Activated CD8-positive, alpha-beta memory T cell treated with anti-CD3 and anti-CD28 coated beads for 4 hours (primary cell): ENCODE measurements around the gene GGNBP2.
"Not testable (repeated sequence)": the region's sequence is repeated elsewhere in the genome, so short reads cannot be mapped to it uniquely, and the experiment has no call there.

Experiments used
- DNase-seq, 2 donors: peaks; one replicate each; pipeline ENCODE4 v3.0.0-alpha.2; 2020; ENCODE audit warnings: low read depth in 2 of 2

The GGNBP2 gene, protein sequence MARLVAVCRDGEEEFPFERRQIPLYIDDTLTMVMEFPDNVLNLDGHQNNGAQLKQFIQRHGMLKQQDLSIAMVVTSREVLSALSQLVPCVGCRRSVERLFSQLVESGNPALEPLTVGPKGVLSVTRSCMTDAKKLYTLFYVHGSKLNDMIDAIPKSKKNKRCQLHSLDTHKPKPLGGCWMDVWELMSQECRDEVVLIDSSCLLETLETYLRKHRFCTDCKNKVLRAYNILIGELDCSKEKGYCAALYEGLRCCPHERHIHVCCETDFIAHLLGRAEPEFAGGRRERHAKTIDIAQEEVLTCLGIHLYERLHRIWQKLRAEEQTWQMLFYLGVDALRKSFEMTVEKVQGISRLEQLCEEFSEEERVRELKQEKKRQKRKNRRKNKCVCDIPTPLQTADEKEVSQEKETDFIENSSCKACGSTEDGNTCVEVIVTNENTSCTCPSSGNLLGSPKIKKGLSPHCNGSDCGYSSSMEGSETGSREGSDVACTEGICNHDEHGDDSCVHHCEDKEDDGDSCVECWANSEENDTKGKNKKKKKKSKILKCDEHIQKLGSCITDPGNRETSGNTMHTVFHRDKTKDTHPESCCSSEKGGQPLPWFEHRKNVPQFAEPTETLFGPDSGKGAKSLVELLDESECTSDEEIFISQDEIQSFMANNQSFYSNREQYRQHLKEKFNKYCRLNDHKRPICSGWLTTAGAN

DNA sequence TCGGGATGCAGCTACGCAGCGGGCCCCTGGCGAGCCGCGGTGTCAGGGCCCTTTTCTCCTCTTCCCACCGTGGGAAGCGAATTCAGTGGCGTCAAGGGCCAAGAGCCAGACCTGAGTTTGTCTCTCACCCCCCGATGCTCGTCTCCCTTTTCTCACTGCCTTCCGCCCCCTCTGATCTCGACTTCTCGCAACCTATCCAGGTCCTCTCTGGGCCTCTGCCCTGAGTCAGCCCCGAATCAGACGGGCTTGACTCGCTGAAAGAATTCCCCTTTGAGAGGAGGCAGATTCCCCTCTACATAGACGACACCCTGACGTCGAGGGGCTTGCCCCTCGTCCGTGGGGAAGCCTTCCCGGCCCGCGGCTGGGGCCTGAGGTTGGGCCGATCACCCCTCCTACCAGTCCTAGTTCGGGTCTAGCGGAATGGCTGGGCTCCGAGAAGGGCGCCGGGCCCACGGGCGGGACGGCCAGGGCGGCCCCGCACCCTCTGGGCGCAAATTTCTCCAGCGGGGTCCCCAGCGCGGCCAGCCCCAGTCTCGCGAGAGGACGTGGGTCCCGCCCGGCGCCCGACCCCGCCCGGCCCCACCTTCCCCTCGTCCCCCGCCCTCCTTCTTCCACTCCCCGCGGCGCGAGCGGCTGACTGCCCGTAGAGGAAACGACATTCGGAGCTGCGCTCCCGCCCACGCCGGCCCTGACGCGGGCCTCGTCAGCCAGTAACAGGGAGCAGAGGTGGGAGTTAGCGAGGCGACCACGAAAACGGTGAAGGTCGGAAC is at the start of gene GGNBP2:
Gene GGNBP2 (plus strand): TSS at position 613 of the 770 bp plus-strand sequence. CDS start 806 bp downstream, outside the sequence.
- DNase-seq, result peak; percentile 76

DNA sequence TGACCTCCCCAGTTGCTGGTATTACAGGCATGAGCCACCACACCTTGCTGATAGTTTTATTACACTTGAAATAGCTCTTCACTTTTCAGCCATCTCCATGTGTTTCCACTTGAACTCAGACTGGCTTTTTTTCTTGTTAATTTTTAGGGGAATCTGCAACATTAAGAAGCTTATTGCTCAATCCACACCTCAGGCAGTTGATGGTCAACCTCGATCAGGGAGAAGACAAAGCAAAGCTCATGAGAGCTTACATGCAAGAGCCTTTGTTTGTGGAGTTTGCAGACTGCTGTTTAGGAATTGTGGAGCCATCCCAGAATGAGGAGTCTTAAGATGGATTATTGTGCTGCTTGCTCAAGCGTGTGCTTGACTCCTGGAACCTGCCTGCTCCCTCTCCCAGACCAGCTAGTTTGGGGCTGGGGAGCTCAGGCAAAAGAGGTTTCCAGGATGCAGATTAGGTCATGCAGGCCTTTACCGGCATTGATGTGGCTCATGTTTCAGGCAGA is 49.6 kb upstream of the GGNBP2 start:
- DNase-seq, result no peak

DNA sequence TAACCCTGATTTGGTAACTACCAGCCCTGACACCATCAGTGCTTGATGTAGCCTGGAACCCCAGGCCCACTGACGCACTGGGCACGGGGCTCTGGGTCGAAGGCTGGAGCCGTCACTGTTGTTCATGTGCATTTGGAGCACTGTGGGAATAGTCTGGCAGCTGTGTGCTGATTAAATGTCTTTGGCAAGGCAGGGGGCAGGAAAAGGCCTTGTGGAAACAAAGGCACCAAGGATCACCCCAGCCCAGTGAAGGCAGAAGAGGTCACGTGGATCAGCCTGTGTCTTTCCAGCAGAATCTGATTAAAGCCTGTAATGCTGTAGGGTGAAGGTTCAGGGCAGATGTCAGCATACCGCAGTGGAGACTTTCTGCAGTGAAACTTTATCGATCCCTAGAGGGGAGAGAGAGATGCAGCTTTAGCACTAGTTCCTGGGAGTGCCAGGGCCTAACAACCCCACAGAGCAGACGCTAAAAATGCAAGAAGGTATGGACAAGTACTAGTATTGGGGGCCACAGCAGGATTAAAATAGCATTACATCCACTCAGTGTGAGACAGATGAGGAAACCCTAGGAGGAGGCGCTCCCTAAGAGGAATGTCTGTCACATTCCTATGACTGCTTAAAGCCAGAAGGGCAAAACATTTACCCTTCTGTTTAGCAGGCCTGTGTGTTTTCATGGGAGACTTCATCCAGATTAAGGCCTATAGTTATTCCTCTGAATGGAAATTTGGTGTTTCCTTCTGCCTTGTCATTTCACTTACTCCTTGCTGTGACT is 48.5 kb upstream of the GGNBP2 start:
- no peak for DNase-seq

DNA sequence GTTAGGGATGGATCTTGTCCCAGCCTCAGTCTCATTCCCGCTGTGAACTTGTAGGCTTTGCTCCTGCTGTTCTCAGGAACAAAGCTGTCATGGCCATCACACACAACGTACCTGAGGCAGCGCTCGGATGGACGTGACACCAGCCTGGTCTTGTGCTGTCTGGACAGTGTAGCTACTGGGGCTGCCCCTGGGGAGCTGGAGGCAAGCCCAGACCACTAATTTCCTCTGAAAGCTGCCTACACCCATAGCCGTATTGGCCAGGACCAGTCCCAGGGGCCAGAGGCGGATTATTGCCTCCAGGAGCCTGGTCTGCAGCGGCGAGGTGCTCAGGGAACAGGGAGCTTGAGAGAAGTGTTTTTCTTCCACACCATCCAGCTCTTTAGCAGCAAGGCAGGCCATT is 46.6 kb upstream of the GGNBP2 start:
- no peak for DNase-seq

DNA sequence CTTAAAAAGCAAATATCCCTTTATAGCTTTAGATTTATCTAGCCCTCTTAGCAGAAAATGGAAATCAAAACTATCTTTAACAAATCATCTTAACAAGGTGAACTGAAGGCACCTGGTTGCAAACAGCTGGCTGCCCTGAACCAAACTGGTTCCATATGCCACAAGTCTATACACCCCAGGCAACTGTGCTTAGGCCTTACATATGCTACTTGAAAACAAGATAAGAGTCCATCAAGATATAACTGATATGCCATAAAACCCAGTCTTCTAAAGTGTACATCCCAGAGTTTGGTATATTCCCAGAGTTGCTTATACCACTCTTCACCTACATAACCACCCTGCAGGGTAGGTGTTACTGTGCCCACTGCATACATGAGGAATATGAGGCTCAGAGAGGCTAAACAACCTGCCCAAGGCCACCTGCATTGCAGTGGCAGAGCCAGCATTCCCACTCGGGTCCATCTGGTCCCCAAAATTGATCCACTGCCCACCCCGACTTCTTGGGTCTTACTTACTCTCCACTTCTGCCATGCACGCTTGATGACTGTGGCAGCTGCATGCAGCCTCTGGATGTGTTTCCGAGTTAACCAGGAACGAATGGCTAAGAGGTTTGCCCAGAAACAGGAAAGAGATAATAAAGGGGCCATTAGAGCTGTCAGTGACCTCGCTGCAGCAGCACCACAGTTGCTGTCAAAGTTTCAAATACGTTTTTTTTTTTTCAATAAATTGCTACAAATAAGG is 46.0 kb upstream of the GGNBP2 start:
- DNase-seq, result no peak

DNA sequence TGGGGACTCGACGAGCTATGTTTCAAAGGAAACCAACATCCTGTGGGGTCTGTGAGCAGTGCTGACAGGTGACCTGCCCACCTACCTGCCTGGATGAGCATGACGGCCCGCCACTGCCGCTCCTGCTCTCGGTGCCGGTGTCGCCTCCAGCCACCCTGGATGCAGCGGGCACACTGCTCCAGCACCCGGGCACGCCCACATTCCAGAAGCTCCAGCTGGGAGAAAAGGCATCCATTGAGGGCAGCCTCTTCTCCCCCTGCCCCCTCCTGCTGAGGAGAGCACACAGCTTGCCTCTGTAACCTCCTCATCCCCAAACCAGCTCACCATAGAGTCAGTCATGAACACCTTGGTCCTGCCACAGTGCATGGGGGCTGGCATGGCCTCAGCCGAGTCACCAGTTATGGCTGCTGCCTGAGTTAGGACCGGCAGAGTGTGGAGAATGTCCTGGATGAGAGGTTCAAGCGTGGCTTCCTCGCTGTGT is 43.9 kb upstream of the GGNBP2 start:
- DNase-seq, result no peak

DNA sequence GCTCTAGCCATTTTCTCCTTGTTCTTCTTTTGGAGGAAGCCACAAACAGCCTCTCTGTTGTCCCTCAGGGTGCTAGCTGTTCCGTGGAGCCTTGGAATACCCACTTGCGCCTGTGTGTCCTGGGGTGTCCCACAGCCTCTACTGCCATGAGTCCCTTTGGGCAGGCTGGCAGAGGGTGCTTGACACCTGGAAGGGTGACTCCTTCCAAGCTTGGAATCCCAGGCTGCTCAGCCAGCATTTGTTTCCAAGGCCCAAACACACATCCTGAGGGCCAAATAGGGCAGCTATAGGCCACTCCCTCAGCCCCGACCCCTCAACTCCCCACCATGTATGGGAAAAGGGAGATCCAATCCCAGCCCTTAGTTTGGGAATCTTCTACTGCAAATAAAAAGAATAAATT is 43.4 kb upstream of the GGNBP2 start:
- no peak for DNase-seq

DNA sequence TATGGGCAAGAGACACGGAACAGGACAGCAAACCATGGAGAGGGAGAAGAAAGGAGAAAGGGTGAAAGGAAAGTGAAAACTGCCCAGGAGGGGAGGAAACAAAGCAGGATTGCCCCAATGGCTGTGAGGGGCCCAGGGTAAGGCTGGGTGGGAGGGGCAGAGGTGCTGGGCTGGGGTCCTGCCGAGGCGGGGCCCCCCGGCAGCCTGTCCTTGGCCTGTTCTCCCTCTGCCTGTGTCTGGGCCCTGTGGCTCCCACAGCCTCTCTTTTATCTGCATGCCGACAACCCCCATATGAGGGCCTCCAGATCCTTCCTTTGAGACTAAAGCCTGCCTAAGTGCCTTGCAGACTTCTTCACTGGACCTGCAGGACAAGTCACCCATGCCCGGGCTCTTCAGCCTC is 42.8 kb upstream of the GGNBP2 start:
- DNase-seq, result no peak

DNA sequence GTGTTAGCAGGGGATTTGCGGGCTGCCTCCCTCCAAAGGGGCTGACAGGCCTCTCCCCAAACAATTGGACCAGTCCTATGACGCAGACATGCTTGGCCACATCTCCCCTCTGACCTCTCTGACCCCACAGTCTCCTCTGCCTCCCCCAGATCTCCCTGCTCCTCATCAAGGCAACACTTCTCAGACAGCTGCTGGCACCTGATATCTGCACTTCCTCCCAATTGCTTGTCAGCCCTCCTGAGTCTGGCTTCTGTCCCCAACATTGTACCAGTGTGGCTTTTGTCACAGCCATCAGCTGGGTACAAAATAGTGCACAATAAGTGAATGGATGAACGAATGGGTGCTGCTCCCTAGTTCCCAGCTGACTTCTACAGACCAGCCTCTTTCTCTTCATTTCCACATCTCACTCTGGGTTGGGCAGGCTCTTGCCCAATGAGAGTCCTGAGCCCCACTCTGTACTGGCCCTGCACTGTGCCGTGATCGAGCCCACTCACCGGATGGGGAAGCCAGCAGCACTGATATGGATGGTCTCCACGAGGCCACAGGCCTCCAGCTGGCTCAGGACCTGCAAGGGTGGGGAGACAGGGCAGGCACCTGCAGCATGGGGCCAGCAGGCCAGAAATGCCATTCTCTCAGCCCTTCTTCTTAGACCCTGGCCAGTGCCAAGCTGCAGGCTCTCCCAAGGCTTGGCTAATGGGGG is 41.1 kb upstream of the GGNBP2 start:
- DNase-seq, result no peak

DNA sequence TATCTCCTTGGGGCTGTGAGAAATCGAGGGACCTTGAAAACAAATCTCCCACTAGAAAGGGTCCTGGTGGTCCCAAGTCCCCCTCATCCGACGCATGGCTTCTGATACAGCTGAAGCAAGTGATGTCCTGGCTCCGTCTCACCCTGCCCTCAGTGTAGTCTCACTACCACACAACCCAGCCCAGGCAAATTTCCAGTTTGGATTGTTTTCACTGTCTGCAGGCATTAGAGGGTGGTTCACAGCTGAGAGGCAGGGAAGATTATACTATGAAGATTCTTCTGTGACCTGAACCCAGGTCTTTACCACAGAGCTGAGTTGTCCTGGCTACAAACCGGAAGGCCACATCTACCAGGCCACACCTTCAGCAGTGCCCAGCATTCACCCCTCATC is 40.6 kb upstream of the GGNBP2 start:
- no peak for DNase-seq

DNA sequence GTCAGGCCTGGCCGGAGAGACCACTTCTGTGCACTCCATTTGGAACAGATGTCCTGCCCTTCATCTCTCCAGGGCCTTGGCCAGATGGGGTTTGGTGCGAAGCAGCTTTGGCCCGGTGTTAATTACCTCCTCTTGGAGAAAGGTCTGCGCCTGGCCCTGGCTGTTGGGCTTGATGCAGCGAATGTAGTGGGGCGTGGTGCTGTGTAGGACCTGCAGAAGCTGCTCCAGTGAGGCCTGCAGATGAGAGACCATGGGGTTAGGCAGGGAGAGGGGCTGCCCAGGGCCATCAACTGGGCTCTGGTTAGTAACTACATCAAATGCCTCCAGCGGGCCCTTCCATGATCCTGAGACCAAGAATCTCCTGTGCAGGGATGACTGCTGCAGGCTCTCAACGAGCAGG is 39.5 kb upstream of the GGNBP2 start:
- DNase-seq, result no peak

DNA sequence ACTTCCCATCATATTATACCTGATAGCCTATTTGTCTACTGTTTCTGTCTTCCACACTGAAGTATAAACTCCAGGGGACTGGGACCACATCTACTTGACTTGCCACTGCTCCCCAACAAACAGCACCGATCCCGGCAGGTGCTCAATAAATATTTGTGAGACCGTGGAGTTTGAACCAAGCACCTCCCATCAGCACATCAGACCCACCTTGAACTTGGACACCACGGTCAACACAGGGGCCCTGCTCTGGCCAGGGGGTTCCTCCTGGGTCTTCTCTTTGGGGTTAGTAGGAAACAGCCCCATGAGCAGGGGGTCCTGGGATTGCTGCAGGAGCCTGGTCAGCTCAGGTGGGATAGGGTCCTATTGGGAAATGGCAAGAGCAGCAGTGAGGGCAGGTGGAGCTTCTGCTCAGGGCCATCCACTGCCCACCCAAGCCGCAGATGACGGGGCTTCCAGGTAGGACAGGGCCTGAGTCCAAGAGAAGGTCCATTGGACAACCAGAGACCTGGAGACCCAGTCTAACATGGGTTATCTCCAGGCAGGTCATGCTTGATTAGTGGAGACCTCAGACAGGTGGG is 38.4 kb upstream of the GGNBP2 start:
- DNase-seq, result no peak

DNA sequence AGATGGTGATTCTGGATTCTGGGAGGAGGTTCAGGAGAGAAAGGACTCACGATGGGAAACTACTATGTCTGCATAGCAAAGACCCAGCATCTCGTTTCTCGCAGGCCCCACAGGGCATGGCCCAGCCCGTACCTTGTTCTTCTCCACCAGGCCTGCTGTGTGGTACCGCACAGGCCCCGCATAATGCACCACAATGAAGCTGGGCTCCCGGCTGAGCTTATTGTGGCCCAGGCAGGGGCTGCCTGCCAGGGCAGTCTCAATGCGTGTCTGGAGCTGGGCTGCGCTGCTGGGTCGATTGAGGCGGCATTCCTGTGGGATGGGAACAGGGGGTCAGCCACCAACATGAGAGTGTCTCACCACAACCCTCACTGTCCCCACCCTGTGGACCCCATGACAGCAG is 37.9 kb upstream of the GGNBP2 start:
- DNase-seq, result no peak

DNA sequence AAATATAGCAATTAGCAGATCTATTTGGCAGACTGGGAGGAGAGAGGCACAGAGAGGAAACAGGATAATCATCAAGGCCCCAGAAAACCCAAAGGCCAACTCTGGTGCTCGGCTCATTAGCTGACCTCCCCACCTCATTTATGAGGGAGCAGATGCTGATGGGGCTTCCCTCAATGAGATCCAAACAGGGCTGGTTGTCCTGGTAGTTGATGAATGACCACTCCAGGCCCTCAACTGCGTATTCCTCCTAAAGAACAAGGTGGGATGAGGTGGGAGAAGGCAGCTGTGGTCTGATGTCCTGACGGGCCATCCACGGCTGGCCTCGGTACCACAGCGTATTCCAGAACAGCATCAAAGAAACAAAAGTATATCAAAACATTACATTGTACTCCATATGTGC is 37.5 kb upstream of the GGNBP2 start:
- no peak for DNase-seq

DNA sequence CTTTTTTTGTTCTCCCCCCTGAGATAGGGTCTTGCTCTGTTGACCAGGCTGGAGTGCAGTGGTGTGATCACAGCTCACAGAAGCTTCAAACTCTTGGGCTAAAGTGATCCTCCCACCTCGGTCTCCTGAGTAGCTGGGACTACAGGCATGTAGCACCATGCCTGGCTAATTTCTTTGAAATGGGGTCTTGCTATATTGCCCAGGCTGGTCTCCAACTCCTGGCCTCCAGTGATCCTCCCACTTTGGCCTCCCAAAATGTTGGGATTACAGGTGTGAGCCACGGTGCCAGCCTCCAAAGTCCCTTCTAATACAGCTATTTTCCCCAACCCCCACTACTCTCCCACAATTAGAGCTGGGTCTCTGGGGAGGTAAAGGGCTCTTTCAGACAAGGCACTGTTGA is 36.3 kb upstream of the GGNBP2 start:
- not testable (repeated sequence) for DNase-seq

DNA sequence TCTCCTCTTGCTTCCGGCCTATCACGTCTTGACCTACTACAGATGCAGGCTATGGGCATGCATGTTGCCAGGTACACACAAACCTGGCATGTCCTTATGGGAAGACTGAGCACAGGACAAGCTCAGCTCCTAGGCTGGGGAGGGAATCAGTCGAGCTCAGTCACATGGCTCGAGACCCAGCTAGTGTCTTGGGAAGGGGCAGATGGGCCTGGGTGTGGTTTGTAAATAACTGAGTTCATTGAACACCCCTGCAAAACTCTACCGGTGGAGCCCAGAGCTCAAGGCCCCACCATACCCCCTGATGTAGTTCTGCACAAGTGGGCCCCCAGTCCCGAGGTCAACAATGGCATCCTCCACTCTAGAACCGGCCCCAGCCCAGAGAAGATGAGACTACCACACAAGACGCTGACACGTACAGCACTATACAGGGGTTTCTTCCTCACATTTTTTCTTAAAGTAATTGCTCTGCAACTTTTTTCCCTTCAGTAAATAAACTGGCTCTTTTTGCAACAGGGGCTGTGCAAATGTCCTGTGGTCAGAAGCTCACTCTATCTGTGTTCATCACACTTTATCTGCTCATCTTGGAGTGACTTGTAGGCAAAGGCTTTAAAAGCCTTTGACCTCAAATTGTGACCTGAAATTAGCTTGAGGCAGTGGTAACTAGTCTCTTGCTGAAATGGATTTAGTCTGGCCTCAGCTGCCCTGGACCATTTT is 35.3 kb upstream of the GGNBP2 start:
- DNase-seq, result no peak

DNA sequence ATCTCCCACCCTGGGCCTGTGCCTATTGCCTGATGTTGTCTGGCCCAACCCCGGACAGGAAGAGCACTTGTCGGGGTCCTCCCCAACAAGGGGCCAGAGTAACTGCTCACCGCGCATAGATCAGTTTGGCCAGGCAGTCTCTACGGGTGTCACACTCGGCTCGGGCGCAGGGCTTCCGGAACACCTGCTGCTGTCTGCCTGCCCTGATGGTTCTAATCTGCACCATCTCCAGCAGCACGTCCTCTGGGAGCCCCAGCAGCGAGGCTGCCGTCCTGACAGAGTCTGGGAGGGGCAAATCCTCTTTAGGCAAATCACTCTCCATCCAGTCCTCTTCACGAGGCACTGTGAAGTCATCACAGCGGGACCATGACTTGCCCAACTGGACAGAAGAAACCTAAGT is 34.1 kb upstream of the GGNBP2 start:
- DNase-seq, result no peak

DNA sequence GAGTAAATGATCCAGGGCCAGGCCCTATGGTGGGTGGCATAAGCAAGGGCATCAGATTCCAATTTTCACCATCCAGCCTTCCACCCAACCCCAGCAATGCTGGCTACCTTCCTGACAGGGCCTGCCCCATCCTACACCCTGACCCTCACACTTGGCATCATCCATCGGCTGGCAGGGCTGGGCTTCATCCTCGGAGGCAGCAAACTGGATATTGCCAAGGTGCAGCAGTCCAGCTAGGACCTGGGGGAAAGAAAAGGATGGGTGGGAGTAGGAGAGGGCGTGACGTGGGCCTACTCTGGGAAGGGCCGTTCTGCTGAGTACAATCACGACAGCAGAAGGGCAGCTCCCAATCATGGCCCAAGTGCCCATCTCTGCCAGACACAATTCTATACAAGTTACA is 33.5 kb upstream of the GGNBP2 start:
- DNase-seq, result no peak

DNA sequence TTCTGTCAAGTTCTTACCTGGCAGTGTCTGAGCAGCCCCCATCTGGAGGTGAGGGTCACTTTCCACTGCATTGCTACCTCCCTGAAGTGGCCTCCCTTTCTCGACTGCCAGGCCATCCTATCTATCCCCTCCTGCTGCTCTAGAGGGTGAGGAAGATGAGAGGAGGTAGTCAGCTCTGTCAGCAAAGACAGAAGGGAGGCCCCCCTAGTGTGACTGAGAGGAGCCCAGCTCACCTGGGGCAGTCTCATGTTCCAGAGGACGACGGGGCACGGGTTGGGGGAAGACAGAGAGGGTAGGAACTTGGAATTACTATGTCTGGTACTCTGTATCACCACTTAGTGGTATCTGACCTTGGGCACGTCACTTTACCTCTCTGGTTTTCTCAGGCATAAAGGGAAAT is 32.1 kb upstream of the GGNBP2 start:
- no peak for DNase-seq
